ENCODE measurements around the gene WASF3.

- TF ChIP-seq, protein P1, sequence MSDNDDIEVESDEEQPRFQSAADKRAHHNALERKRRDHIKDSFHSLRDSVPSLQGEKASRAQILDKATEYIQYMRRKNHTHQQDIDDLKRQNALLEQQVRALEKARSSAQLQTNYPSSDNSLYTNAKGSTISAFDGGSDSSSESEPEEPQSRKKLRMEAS (IDR thresholded peaks at IDR 0.05), result no peak
- TF ChIP-seq CTCF (IDR thresholded peaks at IDR 0.05; ENCODE audit: low read depth, low read length, missing input control) (no peak), JUND (IDR thresholded peaks at IDR 0.05) (no peak), ATF3 (IDR thresholded peaks at IDR 0.05) (no peak), HNF4A (conservative IDR thresholded peaks at IDR 0.05) (no peak)
- TF ChIP-seq, protein P2, sequence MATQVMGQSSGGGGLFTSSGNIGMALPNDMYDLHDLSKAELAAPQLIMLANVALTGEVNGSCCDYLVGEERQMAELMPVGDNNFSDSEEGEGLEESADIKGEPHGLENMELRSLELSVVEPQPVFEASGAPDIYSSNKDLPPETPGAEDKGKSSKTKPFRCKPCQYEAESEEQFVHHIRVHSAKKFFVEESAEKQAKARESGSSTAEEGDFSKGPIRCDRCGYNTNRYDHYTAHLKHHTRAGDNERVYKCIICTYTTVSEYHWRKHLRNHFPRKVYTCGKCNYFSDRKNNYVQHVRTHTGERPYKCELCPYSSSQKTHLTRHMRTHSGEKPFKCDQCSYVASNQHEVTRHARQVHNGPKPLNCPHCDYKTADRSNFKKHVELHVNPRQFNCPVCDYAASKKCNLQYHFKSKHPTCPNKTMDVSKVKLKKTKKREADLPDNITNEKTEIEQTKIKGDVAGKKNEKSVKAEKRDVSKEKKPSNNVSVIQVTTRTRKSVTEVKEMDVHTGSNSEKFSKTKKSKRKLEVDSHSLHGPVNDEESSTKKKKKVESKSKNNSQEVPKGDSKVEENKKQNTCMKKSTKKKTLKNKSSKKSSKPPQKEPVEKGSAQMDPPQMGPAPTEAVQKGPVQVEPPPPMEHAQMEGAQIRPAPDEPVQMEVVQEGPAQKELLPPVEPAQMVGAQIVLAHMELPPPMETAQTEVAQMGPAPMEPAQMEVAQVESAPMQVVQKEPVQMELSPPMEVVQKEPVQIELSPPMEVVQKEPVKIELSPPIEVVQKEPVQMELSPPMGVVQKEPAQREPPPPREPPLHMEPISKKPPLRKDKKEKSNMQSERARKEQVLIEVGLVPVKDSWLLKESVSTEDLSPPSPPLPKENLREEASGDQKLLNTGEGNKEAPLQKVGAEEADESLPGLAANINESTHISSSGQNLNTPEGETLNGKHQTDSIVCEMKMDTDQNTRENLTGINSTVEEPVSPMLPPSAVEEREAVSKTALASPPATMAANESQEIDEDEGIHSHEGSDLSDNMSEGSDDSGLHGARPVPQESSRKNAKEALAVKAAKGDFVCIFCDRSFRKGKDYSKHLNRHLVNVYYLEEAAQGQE (IDR thresholded peaks at IDR 0.05), result no peak
These were observed 152.0 kb downstream of the WASF3 start for GRCh38 chr13:26709461-26709860.
